Bronchial epithelial cell (primary cell): ENCODE data around the gene MTHFS. TPM values are rescaled to one million over a fixed set of nuclear protein-coding genes. Genes with fewer than 3 reads are reported as not detected.
A peak's percentile ranks its signal among the peaks of the same experiment; 100 is the strongest.

ENCODE experiments used
- DNase-seq: peaks from one replicate; pipeline ENCODE4 v3.0.0-alpha.2; 2010; ENCODE audit warnings: low read depth
- FAIRE-seq: peaks from 2 replicates; lab custom pipeline; 2011; peaks lifted over from hg19 to GRCh38; lab: Jason Lieb, UNC
- H3K27me3 ChIP-seq: 2 replicates; pipeline ENCODE4 v1.5.1; 2011; ENCODE audit warnings: low read length; ENCODE audit not compliant: control insufficient read depth, insufficient read depth
- H3K36me3 ChIP-seq: 2 replicates; pipeline ENCODE4 v1.5.1; 2011; ENCODE audit warnings: low read length; ENCODE audit not compliant: control insufficient read depth, insufficient read depth
- H3K4me3 ChIP-seq: 2 replicates; pipeline ENCODE4 v1.5.1; 2011; ENCODE audit warnings: mild to moderate bottlenecking, low read depth, low read length, control low read depth
- CTCF ChIP-seq: IDR thresholded peaks from 2 replicates; pipeline ENCODE4 v1.5.1; 2011; ENCODE audit warnings: mild to moderate bottlenecking, moderate library complexity, low read length, control low read depth, inconsistent platforms; ENCODE audit not compliant: insufficient read depth, severe bottlenecking
- total RNA-seq: library from RNA; depleted of rRNA; stranded (reverse); fragments of >200 nt; gene quantifications from 2 replicates; pipeline ENCODE4 v1.2.1, GENCODE V29; 2014

Gene MTHFS
- total RNA-seq, 1 donor from 2014 or later: 33.4 TPM

- DNase-seq (no peak), FAIRE-seq (no peak)
- Histone ChIP-seq H3K27me3 (no peaks in the 10 kb centered on the region), H3K4me3 (no peak overlapping the region), H3K36me3 (peaks cover 2% of the 10 kb centered on the region)
- TF ChIP-seq CTCF: no peak
Observed at GRCh38 chr15:79844221-79844620, 52.6 kb downstream of the MTHFS start.

GRCh38 chr15:79837846-79838245 is 59.0 kb downstream of the MTHFS start:
- no peaks in the 10 kb centered on the region for H3K27me3 ChIP-seq
- no peak overlapping the region for H3K4me3 ChIP-seq
- DNase-seq (no peak), FAIRE-seq (no peak)
- H3K36me3 ChIP-seq: no peaks in the 10 kb centered on the region
- TF ChIP-seq CTCF: no peak

GRCh38 chr15:79834495-79834894 is 62.3 kb downstream of the MTHFS start:
- H3K4me3 ChIP-seq: no peak overlapping the region
- FAIRE-seq (no peak), DNase-seq (peak; percentile 13)
- no peaks in the 10 kb centered on the region for H3K27me3 ChIP-seq
- no peak for TF ChIP-seq CTCF
- no peaks in the 10 kb centered on the region for H3K36me3 ChIP-seq

- no peak for TF ChIP-seq CTCF
- no peaks in the 10 kb centered on the region for H3K36me3 ChIP-seq
- DNase-seq: no peak
- H3K4me3 ChIP-seq: no peak overlapping the region
- H3K27me3 ChIP-seq: no peaks in the 10 kb centered on the region
- FAIRE-seq: no peak
Observed at GRCh38 chr15:79832367-79833120, 64.3 kb downstream of the MTHFS start.

- Histone ChIP-seq H3K4me3 (no peak overlapping the region), H3K27me3 (no peaks in the 10 kb centered on the region), H3K36me3 (no peaks in the 10 kb centered on the region)
- DNase-seq: no peak
- no peak for FAIRE-seq
- no peak for TF ChIP-seq CTCF
Observed at GRCh38 chr15:79831604-79832003, 65.2 kb downstream of the MTHFS start.

- TF ChIP-seq CTCF: no peak
- DNase-seq (no peak), FAIRE-seq (no peak)
- no peaks in the 10 kb centered on the region for H3K27me3 ChIP-seq
- H3K36me3 ChIP-seq: no peaks in the 10 kb centered on the region
- no peak overlapping the region for H3K4me3 ChIP-seq
Observed at GRCh38 chr15:79829950-79830349, 66.9 kb downstream of the MTHFS start.
